ENCODE data around the gene MAP2K1.
A peak's percentile ranks its signal among the peaks of the same experiment; 100 is the strongest.

The MAP2K1 gene

DNA sequence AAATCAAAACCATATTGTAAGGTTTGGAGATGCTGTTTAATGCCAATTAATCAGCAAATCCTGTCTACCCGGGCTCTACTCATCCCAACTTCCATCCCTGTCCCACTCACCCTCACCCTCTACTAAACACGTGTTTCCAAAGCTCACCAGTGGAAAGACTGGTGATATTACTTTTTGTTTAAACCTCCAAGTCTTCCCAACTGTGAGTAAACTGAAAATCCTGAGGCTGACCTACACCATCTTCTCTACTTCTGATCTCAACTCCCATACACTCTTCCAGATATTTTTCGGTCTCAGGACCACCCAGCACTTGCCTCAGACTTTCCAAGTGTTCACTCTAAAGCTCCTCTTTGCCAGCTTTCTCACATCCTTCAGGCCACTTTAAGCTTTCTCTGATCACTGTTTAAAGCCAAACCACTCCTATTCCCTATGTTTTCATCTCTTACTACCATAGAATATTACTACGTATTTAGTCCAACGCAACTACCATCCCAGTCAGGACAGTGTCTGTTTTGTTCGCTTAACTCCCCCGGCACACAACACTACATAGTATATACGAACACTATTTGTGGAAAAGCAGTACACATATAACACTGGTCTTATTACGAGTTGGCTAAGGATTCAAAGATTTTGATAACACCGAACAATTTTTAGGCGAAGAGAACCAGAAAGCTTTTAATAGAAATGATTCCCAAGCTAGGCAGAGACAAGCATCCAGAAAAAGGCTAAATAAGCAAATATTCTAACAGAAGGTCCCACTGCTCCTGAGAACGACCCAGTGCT is 117.3 kb downstream of the MAP2K1 start:
- FAIRE-seq (no peak), DNase-seq (ENCODE audit: insufficient read length, low spot score) (no peak)
- TF ChIP-seq, protein P1, sequence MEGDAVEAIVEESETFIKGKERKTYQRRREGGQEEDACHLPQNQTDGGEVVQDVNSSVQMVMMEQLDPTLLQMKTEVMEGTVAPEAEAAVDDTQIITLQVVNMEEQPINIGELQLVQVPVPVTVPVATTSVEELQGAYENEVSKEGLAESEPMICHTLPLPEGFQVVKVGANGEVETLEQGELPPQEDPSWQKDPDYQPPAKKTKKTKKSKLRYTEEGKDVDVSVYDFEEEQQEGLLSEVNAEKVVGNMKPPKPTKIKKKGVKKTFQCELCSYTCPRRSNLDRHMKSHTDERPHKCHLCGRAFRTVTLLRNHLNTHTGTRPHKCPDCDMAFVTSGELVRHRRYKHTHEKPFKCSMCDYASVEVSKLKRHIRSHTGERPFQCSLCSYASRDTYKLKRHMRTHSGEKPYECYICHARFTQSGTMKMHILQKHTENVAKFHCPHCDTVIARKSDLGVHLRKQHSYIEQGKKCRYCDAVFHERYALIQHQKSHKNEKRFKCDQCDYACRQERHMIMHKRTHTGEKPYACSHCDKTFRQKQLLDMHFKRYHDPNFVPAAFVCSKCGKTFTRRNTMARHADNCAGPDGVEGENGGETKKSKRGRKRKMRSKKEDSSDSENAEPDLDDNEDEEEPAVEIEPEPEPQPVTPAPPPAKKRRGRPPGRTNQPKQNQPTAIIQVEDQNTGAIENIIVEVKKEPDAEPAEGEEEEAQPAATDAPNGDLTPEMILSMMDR (IDR thresholded peaks at IDR 0.05; ENCODE audit: insufficient read depth, missing control alignments): no peak

DNA sequence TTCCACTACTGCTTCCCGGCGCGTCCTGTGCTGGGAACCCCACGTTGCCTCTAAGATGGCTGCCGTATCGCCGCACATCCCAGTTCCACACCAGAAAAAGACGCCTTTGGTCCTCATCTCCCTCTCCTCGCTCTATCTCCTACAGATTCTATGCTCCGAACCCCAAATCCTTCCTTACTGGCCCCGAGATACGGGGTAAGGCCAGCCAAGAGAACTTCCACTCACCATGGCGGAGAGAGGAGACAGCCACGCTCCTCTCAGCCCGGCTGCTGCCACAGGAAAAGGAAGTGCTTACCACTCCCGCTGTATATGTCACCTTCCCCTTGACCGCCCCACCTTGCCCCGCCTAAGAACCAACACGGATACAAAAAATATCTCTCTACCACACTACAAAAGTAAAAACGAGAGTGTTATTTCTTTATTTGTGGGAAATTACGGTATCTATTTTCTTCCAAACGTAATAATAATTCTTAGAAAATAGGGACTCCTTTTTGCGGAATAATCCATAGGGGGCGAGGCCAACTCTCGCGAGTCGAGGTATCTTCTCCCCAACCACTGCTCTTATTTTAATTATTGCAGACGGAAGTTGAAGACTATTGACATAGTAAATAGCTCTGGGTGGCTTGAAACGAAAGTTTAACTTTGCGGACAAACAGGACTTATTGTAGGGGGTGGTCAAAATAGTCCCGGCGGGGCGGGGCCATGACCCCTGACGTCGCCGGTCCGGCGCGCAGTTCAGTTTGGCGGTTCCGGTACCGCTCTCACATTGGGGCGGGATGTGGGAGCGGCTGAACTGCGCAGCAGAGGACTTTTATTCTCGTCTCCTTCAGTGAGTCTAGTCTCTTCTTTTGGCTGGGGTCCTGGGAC is 118.1 kb downstream of the MAP2K1 start, which contains the start of the genes RPL4 and ZWILCH:
Gene RPL4 (minus strand): TSS at position 293 of the 867 bp plus-strand sequence. CDS start 65 bp downstream, at position 228.
Gene ZWILCH (plus strand): TSS at position 764 of the 867 bp plus-strand sequence. CDS start 13 bp downstream, at position 777.
- FAIRE-seq (no peak), DNase-seq (ENCODE audit: insufficient read length, low spot score) (peak; percentile 36)
- TF ChIP-seq, protein P1 (IDR thresholded peaks at IDR 0.05; ENCODE audit: insufficient read depth, missing control alignments): no peak

- DNase-seq (ENCODE audit: insufficient read length, low spot score): peak; percentile 38
- FAIRE-seq: no peak
- TF ChIP-seq, protein P1 (IDR thresholded peaks at IDR 0.05; ENCODE audit: insufficient read depth, missing control alignments): no peak
Measured at GRCh38 chr15:66505430-66505811, 118.7 kb downstream of the MAP2K1 start.

DNA sequence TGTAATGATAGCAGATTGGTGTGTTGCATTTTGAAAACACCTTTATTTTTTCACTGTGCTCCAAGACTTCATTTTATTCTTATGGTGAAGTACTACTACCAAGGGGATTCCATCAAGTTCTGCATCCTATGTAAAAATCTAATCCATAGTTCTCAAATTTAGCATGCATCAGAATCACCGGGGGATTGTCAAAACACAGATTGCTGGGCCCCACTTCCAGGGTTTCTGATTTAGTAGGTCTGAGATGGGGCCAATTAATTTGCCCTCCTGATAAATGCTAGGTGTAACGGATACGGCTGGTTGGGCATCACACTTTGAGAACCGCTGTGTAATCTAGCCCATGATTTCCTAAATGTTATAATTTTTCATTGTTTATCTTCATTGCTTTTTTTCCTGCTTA is 119.1 kb downstream of the MAP2K1 start:
- FAIRE-seq: no peak
- no peak for DNase-seq (ENCODE audit: insufficient read length, low spot score)

GRCh38 chr15:66508293-66508883 is 121.7 kb downstream of the MAP2K1 start:
- DNase-seq (ENCODE audit: insufficient read length, low spot score) (no peak), FAIRE-seq (no peak)
- TF ChIP-seq, protein P1 (IDR thresholded peaks at IDR 0.05; ENCODE audit: insufficient read depth, missing control alignments): no peak

More for the DNA sequence above, 119.1 kb downstream of the MAP2K1 start:
- TF ChIP-seq, protein P1 (IDR thresholded peaks at IDR 0.05; ENCODE audit: insufficient read depth, missing control alignments): no peak

DNA sequence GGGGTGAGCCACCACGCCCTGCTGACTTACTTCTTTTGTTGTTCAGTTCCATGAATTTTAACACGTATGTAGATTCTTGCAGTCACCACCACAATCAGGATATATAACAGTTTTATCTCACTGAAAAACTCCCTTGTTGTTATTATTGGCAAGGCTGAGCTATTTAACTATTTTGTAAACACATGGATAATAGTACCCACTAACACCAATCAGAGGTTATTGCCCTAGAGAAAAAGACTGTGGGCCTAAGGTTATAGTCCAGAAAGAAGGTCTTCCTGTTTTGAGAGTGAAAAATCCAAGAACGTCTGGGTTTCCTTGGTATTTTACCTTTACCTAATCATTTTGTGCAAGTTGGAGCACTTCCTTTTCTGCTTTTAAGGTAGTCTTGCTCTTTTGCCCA is 127.9 kb downstream of the MAP2K1 start:
- FAIRE-seq: no peak
- DNase-seq (ENCODE audit: insufficient read length, low spot score): no peak
- TF ChIP-seq, protein P1 (IDR thresholded peaks at IDR 0.05; ENCODE audit: insufficient read depth, missing control alignments): no peak

All from D721Med (cell line).